Prostate gland (tissue), 2 donors: ENCODE data around the gene FXYD6.

ENCODE experiments used
- CTCF ChIP-seq, 4 experiments: fragments of 200-600 bp in 2 of 4; fragments of 450-650 bp in 2 of 4; sonication (generic) in 2 of 4; IDR thresholded peaks; 1 replicate in 3 of 4; 2 replicates in 1 of 4; pipeline ENCODE4 v1.5.1; 2016 to 2019; ENCODE audit warnings: antibody characterized with exemption in 4 of 4, mild to moderate bottlenecking in 2 of 4, moderate library complexity in 2 of 4
- POLR2A ChIP-seq: fragments of 450-650 bp; IDR thresholded peaks from one replicate; pipeline ENCODE4 v1.6.1; 2016; ENCODE audit warnings: antibody characterized with exemption, mild to moderate bottlenecking
- POLR2AphosphoS5 ChIP-seq: sonication (generic); formaldehyde crosslinking; IDR thresholded peaks from one replicate; pipeline ENCODE4 v1.6.1; 2017; ENCODE audit warnings: antibody characterized with exemption

DNA sequence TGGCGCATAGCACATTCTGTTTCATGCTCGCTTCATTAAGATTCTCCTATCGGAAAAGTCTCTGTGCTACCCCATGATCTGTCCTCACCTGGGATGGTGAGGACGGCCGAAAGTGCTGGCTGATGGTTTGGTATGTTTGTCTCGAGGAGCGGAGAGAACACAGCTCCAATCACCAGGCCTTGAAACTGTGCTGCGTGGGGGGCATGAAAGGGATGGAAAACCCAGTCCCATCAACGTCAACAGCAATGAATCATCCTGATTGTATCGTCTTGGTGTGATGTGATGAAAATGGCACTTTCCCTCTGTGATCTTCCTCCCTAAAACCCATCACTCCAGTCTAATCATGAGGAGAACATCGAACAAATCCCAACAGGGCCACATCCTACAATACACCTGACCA is 8.4 kb downstream of the FXYD6 start:
- TF ChIP-seq CTCF (IDR thresholded peaks at IDR 0.05) (no peak), POLR2A (no peak), POLR2AphosphoS5 (no peak)
